ENCODE measurements around the gene GNG7.
"Not testable (repeated sequence)": the region's sequence is repeated elsewhere in the genome, so short reads cannot be mapped to it uniquely, and the experiment has no call there.

The GNG7 gene

GRCh38 chr19:2617393-2618165, 84.9 kb downstream of the GNG7 start:
- DNase-seq, result no peak

DNA sequence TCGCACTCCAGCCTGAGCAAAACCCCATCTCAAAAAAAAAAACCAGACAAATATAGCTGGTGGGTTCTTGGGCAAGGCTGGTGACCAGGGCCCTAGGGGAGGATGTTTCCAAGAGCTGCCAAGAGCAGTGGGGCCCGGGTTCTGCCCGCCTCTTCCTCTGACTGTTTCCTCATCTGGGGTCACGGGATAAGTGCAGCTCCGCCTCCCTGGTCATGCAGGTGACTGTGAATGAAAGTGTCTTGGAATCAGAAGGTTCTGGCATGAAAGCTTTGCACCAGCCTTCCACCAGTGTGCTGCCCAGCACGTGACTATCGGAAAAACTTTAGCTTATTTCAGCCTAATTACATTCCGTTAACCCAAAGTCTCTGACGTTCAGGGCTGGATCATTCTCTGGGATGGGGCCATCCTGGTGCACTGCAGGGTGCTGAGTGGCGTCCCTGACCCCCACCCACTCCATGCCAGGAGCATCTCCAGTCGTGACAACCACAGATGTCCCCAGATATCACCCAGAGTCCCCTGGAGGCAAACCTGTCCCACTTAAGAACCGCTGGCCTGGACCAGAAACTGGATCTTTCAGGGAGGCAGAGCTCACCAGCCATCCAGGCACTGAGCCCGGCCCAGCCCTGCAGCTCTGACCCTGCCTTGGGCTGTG, 85.6 kb downstream of the GNG7 start:
- DNase-seq, result peak; percentile 27

DNA sequence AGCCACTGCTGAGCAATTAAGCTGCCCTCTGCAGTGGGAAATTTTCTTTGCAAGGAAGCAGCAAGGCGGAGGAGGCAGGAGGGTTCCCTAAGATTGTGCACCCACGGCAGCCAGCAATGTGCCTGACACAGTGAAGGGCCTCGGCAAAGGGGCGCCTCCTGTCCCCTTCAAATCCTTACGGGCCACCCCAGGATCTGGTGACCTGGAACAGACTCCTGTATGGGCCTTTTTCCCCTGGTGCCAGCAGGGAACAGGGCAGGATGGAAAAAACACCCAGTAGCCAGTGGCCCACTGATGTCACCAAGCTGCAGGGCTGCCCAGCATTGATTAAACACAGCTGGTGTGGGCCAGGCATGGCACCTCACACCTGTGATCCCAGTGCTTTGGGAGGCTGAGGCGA, 86.7 kb downstream of the GNG7 start:
- DNase-seq, result no peak

- DNase-seq, result peak; percentile 41
Measured at GRCh38 chr19:2613507-2614295, 88.8 kb downstream of the GNG7 start.

DNA sequence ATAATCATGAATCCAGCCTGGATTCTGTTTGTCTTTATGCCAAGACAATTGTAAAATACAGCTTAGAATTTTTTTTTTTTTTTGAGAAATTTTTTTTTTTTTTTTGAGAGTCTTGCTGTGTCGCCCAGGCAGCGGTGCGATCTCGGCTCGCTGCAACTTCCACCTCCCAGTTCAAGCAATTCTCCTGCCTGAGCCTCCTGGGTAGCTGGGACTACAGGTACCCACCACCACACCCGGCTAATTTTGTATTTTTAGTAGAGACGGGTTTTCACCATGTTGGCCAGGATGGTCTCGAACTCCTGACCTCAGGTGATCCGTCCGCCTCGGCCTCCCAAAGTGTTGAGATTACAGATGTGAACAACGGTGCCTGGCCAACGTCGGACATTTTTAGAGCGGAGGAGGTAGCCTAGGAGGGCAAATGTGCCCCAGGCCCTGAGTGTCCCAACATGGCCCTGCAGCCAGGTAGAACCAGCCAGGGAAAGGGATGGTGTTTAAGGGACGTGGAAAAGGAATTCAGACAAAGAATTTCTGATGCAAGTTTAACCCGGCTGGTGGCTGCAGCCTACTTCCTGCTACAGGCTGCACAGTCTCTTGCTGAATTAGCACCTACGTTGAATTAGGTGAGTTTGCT, 89.8 kb downstream of the GNG7 start:
- DNase-seq, result no peak

DNA sequence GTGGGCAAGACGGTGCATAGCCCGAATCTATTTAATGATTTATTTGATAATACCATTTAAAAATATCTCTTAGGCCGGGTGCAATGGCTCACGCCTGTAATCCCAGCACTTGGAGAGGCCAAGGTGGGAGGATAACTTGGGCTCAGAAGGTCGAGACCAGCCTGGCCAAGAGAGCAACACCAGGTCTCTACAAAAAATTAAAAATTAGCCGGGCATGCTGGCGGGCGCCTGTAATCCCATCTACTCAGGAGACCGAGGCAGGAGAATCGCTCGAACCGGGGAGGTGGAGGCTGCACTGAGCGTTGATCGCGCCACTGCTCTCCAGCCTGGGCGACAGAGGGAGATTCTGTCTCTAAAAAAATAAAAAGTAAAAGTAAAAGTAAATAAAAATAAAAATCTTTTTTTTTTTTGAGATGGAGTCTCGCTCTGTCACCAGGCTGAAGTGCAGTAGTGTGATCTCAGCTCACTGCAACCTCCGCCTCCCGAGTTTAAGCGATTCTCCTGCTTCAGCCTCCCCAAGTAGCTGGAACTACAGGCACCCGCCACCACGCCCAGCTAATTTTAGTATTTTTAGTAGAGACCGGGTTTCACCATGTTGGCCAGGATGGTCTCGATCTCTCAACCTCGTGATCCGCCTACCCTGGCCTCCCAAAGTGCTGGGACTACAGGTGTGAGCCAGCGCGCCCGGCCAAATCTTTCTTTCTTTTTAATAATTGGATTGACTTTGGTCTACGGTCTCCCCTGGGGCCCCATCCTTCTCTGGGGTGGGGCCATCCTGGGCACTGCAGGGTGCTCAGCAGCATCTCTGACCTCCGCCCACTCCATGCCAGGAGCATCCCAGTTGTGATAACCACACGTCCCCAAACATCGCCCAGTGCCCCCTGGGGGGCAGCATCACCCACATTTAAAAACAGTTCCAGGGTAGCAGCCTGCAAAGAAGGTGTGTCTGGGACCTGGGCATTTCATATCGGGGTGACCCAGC, 90.7 kb downstream of the GNG7 start:
- DNase-seq, result no peak

GRCh38 chr19:2610637-2611482, 91.6 kb downstream of the GNG7 start:
- peak; percentile 75 for DNase-seq

- DNase-seq, result no peak
Measured at GRCh38 chr19:2609389-2610116, 92.9 kb downstream of the GNG7 start.

GRCh38 chr19:2609034-2609388, 93.5 kb downstream of the GNG7 start:
- DNase-seq, result not testable (repeated sequence)

GRCh38 chr19:2608602-2608922, 93.9 kb downstream of the GNG7 start:
- DNase-seq, result no peak

- peak; percentile 77 for DNase-seq
Measured at GRCh38 chr19:2607712-2608601, 94.5 kb downstream of the GNG7 start.

DNA sequence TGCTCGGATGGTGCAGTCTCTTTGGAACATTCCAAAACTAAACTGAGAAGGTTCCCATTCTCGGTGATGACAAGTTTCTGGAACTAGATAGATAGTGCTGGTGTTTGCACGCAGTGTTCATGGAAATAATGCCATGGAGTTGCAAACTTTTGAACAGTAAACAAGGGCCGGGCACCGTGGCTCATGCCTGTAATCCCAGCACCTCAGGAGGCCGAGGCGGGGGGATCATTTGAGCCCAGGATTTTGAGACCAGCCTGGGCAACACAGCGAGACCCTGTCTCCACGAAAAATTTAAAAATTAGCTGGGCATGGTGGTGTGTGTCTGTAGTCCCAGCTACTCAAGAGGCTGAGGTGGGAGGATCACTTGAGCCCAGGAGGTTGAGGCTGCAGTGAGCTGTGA, 95.7 kb downstream of the GNG7 start:
- DNase-seq, result not testable (repeated sequence)

GRCh38 chr19:2605889-2606288, 96.6 kb downstream of the GNG7 start:
- not testable (repeated sequence) for DNase-seq

- no peak for DNase-seq
Measured at GRCh38 chr19:2604747-2605329, 97.7 kb downstream of the GNG7 start.

DNA sequence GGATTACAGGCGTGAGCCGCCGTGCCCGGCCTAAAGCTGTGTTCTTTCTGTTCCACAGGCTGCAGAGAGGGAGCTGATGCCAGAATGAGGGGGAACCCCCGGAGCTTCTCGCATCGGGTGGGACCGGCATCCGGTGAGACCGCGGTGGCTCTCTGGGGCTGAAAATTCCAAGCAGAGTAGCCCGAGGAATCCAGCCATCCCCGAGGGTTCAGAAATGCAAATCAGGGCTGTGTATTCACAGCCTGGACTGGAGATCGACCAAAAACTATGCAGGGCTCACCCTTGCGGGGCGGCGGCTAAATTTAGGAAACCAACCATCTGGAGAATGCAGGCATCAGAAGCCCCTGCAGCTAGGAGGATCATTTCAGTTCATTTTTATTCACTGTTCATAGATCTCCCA, 99.2 kb downstream of the GNG7 start:
- DNase-seq, result no peak

- no peak for DNase-seq
Measured at GRCh38 chr19:2602391-2603181, 99.9 kb downstream of the GNG7 start.

- DNase-seq, result no peak
Measured at GRCh38 chr19:2600914-2601870, 101.3 kb downstream of the GNG7 start.

Measured in central memory CD4-positive, alpha-beta T cell (primary cell).